ENCODE results near the gene DIDO1. TPM values are rescaled to one million over a fixed set of nuclear protein-coding genes. Genes with fewer than 3 reads are reported as not detected.

DIDO1 gene
- total and polyA plus RNA-seq, 2 of the 13 experiments (the other 11 are each of a cell fraction or from before 2014, with no cell fraction given): 75.0 to 75.1 TPM

GRCh38 chr20:62844182-62844581, 82.1 kb downstream of the DIDO1 start:
- ATAC-seq: no peak
- CTCF ChIA-PET (ENCODE audit: low intra/inter-chr PET ratio, low total read pairs): no interaction called here
- BruUV-seq (replicated peaks): no TSS peak

More at GRCh38 chr20:62844182-62844581, 82.1 kb downstream of the DIDO1 start:
- Histone ChIP-seq H3K27ac (ENCODE audit: extremely low read length, insufficient read depth, low read length) (no peak overlapping the region), H3K4me3 (replicated peaks in 1 of 3; ENCODE audit: insufficient read depth in 1 of 3, low read depth in 2 of 3, low read length in 3 of 3) (no peak overlapping the region), H3K4me1 (ENCODE audit: insufficient read depth, low read length) (no peaks in the 10 kb centered on the region), H2AFZ (ENCODE audit: low read length) (no peak overlapping the region), H3K9ac (ENCODE audit: insufficient read depth, low read depth, low read length) (no peak overlapping the region), H4K20me1 (ENCODE audit: insufficient read depth, low read length) (no peaks in the 10 kb centered on the region), H3K4me2 (ENCODE audit: low read depth, low read length) (no peak overlapping the region), H3K27me3 (ENCODE audit: control insufficient read depth in 1 of 2, insufficient read depth in 2 of 2, low read length in 2 of 2) (no peaks in the 10 kb centered on the region), H3K9me3 (ENCODE audit: low read length) (no peaks in the 10 kb centered on the region), H3K36me3 (replicated peaks in 1 of 2; ENCODE audit: control insufficient read depth in 1 of 2, insufficient read depth in 2 of 2, low read length in 2 of 2) (peaks cover 15 to 31% of the 10 kb centered on the region in 2 experiments), H3K79me2 (ENCODE audit: insufficient read depth, low read length) (no peaks in the 10 kb centered on the region)
- 86% methylated on average over 7 of the region's 7 CpGs for WGBS (ENCODE audit: low lambda C conversion rate)
- in situ Hi-C loops (cut with HindIII; ENCODE audit: extremely low pct_ligation_motif_present, low pct_unique_long_range_greater_than_20kb): no loop called here
- intact Hi-C loops (cut with micrococcal nuclease; ENCODE audit: unreplicated experiment): no loop called here
- TF ChIP-seq, protein P1, sequence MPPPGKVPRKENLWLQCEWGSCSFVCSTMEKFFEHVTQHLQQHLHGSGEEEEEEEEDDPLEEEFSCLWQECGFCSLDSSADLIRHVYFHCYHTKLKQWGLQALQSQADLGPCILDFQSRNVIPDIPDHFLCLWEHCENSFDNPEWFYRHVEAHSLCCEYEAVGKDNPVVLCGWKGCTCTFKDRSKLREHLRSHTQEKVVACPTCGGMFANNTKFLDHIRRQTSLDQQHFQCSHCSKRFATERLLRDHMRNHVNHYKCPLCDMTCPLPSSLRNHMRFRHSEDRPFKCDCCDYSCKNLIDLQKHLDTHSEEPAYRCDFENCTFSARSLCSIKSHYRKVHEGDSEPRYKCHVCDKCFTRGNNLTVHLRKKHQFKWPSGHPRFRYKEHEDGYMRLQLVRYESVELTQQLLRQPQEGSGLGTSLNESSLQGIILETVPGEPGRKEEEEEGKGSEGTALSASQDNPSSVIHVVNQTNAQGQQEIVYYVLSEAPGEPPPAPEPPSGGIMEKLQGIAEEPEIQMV (CRISPR knock-in tag; IDR thresholded peaks at IDR 0.05; ENCODE audit: low read depth): no peak
- TF ChIP-seq, protein P2, sequence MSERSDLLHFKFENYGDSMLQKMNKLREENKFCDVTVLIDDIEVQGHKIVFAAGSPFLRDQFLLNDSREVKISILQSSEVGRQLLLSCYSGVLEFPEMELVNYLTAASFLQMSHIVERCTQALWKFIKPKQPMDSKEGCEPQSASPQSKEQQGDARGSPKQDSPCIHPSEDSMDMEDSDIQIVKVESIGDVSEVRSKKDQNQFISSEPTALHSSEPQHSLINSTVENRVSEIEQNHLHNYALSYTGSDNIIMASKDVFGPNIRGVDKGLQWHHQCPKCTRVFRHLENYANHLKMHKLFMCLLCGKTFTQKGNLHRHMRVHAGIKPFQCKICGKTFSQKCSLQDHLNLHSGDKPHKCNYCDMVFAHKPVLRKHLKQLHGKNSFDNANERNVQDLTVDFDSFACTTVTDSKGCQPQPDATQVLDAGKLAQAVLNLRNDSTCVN (CRISPR knock-in tag; IDR thresholded peaks at IDR 0.05; ENCODE audit: borderline replicate concordance): no peak
- no peak for TF ChIP-seq ZBTB3 (CRISPR knock-in tag; IDR thresholded peaks at IDR 0.05; ENCODE audit: borderline replicate concordance, low read depth)
- no peak for TF ChIP-seq TRIM22 (IDR thresholded peaks at IDR 0.05)
- TF ChIP-seq MED8 (CRISPR knock-in tag; IDR thresholded peaks at IDR 0.05; ENCODE audit: insufficient replicate concordance): peak; percentile 23
- TF ChIP-seq TBP (CRISPR knock-in tag; IDR thresholded peaks at IDR 0.05): no peak
- no peak for FAIRE-seq
- POLR2A ChIA-PET: no interaction called here
- DNase-seq (ENCODE audit: low spot score): no peak

Measured in HepG2 (cell line).